Panc1 (cell line): Measurements from ENCODE around the gene SPIN2A. TPM values are rescaled to one million over a fixed set of nuclear protein-coding genes. Genes with fewer than 3 reads are reported as not detected.
A peak's percentile ranks its signal among the peaks of the same experiment; 100 is the strongest.

Source experiments
- ATAC-seq: fragments of 200-7000 bp; cut with Tn5 transposase; 2 replicates; pipeline ENCODE4 v1.9.1; 2020; ENCODE audit warnings: mild to moderate bottlenecking, moderate library complexity
- BruUV-seq: library from RNA; stranded (reverse); fragments of 400-500 nt; replicated peaks from 2 replicates; lab custom pipeline; 2021; lab: Mats Ljungman, UMichigan
- CTCF ChIA-PET: fragments of 300-600 bp; sonication (Branson Sonifier 250); formaldehyde crosslinking; loops from one replicate; lab custom pipeline; 2022; ENCODE audit warnings: antibody characterized with exemption; lab: Charles Lee
- POLR2A ChIA-PET: fragments of 300-600 bp; sonication (Branson Sonifier 250); formaldehyde crosslinking; loops from one replicate; lab custom pipeline; 2022; ENCODE audit warnings: antibody characterized with exemption; lab: Charles Lee
- DNase-seq: peaks from one replicate; pipeline ENCODE4 v3.0.0-alpha.2; 2010; ENCODE audit warnings: low read depth, low spot score
- H3K27ac ChIP-seq: 2 replicates; pipeline ENCODE4 v1.5.1; 2011; ENCODE audit warnings: mild to moderate bottlenecking, low read length, inconsistent platforms
- H3K27me3 ChIP-seq: fragments of 200-500 bp; sonication (Bioruptor generic); 2 replicates; pipeline ENCODE4 v1.6.0; 2014; ENCODE audit warnings: low read length, inconsistent platforms; ENCODE audit not compliant: control insufficient read depth, insufficient read depth
- H3K36me3 ChIP-seq: fragments of 200-500 bp; sonication (Bioruptor generic); 2 replicates; pipeline ENCODE4 v1.5.1; 2014; ENCODE audit warnings: inconsistent platforms, mild to moderate bottlenecking, low read length, moderate library complexity; ENCODE audit not compliant: control insufficient read depth, insufficient read depth
- H3K4me1 ChIP-seq: 2 replicates; pipeline ENCODE4 v1.5.1; 2011; ENCODE audit warnings: inconsistent platforms, mild to moderate bottlenecking, low read length, moderate library complexity; ENCODE audit not compliant: control insufficient read depth, insufficient read depth
- H3K4me3 ChIP-seq, 2 experiments: 2 replicates each; pipeline ENCODE4 v1.5.1; 2011 to 2012; ENCODE audit warnings: low read depth in 2 of 2, low read length in 2 of 2, mild to moderate bottlenecking in 2 of 2, inconsistent platforms in 1 of 2, moderate library complexity in 1 of 2
- H3K9me3 ChIP-seq: fragments of 200-500 bp; sonication (Bioruptor generic); 2 replicates; pipeline ENCODE4 v1.5.1; 2014; ENCODE audit warnings: low read depth, mild to moderate bottlenecking, inconsistent platforms, low read length, moderate library complexity; ENCODE audit not compliant: control insufficient read depth, insufficient read depth
- CTCF ChIP-seq: fragments of 450-650 bp; IDR thresholded peaks from 2 replicates; pipeline ENCODE4 v1.5.1; 2017; ENCODE audit warnings: mild to moderate bottlenecking
- POLR2AphosphoS5 ChIP-seq: IDR thresholded peaks from 2 replicates; pipeline ENCODE4 v1.6.1; 2012; ENCODE audit warnings: mild to moderate bottlenecking, low read depth, low read length, moderate library complexity
- REST ChIP-seq, 2 experiments: IDR thresholded peaks; 2 replicates each; pipeline ENCODE4 v1.6.1; 2011 to 2012; ENCODE audit warnings: low read depth in 2 of 2, control low read depth in 1 of 2, low read length in 1 of 2, mild to moderate bottlenecking in 1 of 2, moderate library complexity in 1 of 2; ENCODE audit not compliant: insufficient read depth in 1 of 2
- SIN3A ChIP-seq: IDR thresholded peaks from 2 replicates; pipeline ENCODE4 v1.6.1; 2012; ENCODE audit warnings: low read depth, mild to moderate bottlenecking, low read length, moderate library complexity, borderline replicate concordance; ENCODE audit not compliant: insufficient read depth
- TCF7L2 ChIP-seq: IDR thresholded peaks from 2 replicates; pipeline ENCODE4 v1.6.1; 2011; ENCODE audit warnings: mild to moderate bottlenecking, low read depth, low read length, inconsistent platforms
- in situ Hi-C: cut with HindIII; loops from 2 replicates; pipeline ENCODE4 v1.10.0; 2016; ENCODE audit warnings: low sequenced_read_pairs, low pct_unique_long_range_greater_than_20kb
- intact Hi-C: fragments of 100-400 bp; cut with micrococcal nuclease; formaldehyde crosslinking; loops from one replicate; pipeline ENCODE4 v1.10.0; 2022; ENCODE audit not compliant: unreplicated experiment
- total RNA-seq: library from RNA; stranded (reverse); gene quantifications from one replicate; pipeline ENCODE4 v1.2.1, GENCODE V29; 2021; ENCODE audit not compliant: unreplicated experiment

SPIN2A gene
- total RNA-seq, 1 experiment from 2014 or later, result 1.3 TPM

GRCh38 chrX:57104921-57105398 lies 32.2 kb downstream of the SPIN2A start:
- intact Hi-C loops, result no loop called here
- no peaks in the 10 kb centered on the region for H3K27me3 ChIP-seq
- in situ Hi-C loops, result no loop called here
- no peaks in the 10 kb centered on the region for H3K36me3 ChIP-seq
- BruUV-seq, result no TSS peak
- TF ChIP-seq POLR2AphosphoS5 (no peak), CTCF (no peak), REST (IDR thresholded peaks at IDR 0.05; ENCODE audit: insufficient read depth in 1 of 2, low read depth in 2 of 2, low read length in 1 of 2) (no peak), TCF7L2 (no peak), SIN3A (no peak)
- no peak for ATAC-seq
- no peaks in the 10 kb centered on the region for H3K4me1 ChIP-seq
- no peak overlapping the region for H3K4me3 ChIP-seq
- POLR2A ChIA-PET, result interaction anchor here (0.6 kb wide), 1 partner anchor 17 kb away, joined by 3 read pairs; the partner anchor contains the start of gene SPIN2B
- H3K9me3 ChIP-seq, result no peaks in the 10 kb centered on the region
- DNase-seq, result no peak
- CTCF ChIA-PET, result no interaction called here
- H3K27ac ChIP-seq, result no peak overlapping the region

GRCh38 chrX:57104406-57104805 lies 32.8 kb downstream of the SPIN2A start:
- TF ChIP-seq CTCF, result 0 out of 2 replicates have a peak, but pooled peaks have one; percentile 5
- no peak for TF ChIP-seq TCF7L2
- TF ChIP-seq SIN3A, result no peak
- intact Hi-C loops, result no loop called here
- no peaks in the 10 kb centered on the region for H3K4me1 ChIP-seq
- in situ Hi-C loops, result no loop called here
- POLR2A ChIA-PET, result no interaction called here
- H3K9me3 ChIP-seq, result no peaks in the 10 kb centered on the region
- H3K27me3 ChIP-seq, result no peaks in the 10 kb centered on the region
- H3K27ac ChIP-seq, result no peak overlapping the region
- no TSS peak for BruUV-seq
- DNase-seq (no peak), ATAC-seq (no peak)
- no peak overlapping the region for H3K4me3 ChIP-seq
- CTCF ChIA-PET, result no interaction called here
- H3K36me3 ChIP-seq, result no peaks in the 10 kb centered on the region
